HG03565 (cell line): ENCODE measurements around the gene AMH.
"Not testable (repeated sequence)": the region's sequence is repeated elsewhere in the genome, so short reads cannot be mapped to it uniquely, and the experiment has no call there.

Experiments used
- ATAC-seq: cut with Tn5 transposase; IDR thresholded peaks from one replicate; pipeline ENCODE4 v1.9.1; 2021; ENCODE audit warnings: mild to moderate bottlenecking, moderate library complexity; ENCODE audit not compliant: unreplicated experiment

AMH gene

DNA sequence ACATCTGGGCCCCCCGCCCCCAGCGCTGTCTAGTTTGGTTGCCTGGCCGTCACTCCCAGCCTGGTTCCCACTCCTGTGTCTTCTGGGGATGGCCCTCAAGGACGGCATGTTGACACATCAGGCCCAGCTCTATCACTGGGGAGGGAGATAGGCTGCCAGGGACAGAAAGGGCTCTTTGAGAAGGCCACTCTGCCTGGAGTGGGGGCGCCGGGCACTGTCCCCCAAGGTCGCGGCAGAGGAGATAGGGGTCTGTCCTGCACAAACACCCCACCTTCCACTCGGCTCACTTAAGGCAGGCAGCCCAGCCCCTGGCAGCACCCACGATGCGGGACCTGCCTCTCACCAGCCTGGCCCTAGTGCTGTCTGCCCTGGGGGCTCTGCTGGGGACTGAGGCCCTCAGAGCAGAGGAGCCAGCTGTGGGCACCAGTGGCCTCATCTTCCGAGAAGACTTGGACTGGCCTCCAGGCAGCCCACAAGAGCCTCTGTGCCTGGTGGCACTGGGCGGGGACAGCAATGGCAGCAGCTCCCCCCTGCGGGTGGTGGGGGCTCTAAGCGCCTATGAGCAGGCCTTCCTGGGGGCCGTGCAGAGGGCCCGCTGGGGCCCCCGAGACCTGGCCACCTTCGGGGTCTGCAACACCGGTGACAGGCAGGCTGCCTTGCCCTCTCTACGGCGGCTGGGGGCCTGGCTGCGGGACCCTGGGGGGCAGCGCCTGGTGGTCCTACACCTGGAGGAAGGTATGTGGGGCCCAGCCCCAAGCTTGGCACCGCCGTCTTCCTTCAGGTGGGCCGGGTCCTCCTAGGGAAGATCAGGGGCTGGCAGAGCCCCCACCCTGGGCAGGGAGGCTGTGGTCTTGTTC, at the start of gene AMH:
Gene AMH (plus strand): TSS at position 314 of the 857 bp plus-strand sequence. CDS start 10 bp downstream, at position 324.
- ATAC-seq = no peak

DNA sequence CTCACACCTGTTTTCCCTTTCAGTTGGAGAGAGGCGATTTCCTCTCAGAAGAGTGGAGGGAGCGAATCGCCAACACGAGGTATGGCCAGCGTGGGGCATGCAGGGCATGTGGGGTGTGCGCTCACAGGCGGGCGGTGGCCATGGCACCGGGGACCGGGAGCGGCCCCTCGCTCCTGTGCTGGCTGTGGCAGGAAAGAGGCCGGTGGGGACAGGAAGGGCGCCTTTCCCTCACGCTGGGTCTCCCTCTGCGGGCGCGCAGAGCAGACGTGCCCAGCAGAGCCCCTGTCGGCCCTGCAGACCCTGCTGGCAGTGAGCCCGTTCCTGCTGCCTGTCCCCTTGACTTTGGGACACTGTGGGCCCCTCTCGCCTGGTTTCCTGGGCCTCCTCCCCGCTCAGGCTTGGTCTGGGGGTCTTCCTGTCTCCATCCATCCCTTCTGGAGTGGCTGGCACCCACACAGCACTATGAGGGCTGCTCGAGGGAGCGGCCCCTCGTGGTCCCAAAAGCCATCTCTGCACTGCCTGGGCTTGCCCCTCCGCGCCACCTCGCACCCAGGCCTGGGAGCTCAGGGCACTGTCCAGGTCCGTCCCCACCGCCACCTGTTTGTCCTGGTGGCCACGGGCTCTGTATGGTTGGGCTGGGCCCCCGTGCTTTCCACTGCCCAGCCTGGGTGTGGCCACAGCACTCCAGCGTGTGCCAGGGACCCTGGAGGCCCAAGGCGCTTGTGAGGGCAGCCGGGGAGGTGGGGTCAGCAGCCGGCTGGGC, 49.1 kb upstream of the AMH start:
- no peak for ATAC-seq

DNA sequence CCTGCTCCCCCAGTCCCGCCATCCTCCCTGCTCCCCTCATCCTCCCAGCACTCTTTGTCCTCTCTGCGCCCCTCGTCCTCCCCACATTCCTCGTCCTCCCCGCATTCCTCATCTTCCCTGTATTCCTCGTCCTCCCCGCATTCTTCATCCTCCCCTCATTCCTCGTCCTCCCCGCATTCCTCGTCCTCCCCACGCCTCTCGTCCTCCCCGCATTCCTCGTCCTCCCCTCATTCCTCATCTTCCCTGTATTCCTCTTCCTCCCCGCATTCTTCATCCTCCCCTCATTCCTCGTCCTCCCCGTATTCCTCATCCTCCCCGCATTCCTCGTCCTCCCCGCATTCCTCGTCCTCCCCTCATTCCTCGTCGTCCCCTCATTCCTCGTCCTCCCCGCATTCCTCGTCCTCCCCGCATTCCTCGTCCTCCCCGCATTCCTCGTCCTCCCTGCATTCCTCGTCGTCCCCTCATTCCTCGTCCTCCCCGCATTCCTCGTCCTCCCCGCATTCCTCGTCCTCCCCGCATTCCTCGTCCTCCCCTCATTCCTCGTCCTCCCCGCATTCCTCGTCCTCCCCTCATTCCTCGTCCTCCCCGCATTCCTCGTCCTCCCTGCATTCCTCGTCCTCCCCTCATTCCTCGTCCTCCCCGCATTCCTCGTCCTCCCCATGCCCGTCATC, 48.4 kb upstream of the AMH start:
- not testable (repeated sequence) for ATAC-seq

DNA sequence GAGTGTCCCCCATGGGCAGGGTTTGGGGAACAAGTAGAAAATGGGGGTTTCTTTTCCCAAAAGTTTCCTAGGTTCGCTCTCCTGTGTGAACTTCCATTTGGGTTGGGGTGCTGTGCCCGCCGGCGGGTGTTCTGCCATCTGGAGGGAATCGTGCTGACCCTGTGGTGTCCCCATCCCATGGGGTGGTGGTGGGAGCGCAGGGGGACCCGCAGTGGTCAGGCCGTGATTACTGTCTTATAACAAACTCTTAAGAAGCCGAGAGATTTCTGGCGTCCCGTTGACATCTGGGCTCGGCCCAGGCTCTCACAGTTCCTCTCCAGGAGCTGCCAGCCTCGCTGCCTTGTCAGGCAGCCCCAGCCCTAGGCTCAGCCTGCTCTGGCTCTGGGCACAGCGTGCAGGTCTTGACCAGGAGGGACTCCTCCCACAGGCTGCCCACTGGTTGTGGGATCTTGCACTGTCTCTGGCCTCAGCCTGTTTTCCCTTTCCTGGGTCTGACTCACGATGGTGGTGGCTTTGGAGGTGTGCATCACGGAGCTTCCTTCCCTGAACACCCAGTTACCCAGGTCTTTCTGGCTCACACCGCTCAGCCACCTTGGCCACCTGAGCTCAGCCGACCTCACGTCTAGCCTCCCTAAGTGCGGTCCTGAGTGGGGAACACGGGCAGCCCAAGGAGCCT, 47.5 kb upstream of the AMH start:
- ATAC-seq = no peak

DNA sequence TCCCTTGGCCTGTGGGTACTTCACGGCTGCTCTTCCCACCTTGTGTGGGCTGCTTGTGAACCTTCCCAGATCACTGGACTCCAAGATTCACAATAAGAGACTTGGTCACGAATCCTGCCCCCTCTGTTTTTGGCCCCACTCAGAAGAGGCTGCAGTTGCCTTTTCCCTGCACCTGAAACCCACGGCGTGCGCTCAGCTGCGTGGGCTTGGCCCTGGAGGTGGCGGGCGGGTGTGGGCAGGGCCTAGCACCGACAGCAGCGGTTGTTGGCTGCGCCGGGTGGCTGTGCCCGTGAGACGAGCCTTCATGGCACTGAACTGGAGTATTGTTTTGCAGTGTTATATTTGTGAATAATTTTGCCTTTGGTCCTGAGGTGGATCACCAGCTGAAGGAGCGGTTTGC, 46.8 kb upstream of the AMH start:
- no peak for ATAC-seq

DNA sequence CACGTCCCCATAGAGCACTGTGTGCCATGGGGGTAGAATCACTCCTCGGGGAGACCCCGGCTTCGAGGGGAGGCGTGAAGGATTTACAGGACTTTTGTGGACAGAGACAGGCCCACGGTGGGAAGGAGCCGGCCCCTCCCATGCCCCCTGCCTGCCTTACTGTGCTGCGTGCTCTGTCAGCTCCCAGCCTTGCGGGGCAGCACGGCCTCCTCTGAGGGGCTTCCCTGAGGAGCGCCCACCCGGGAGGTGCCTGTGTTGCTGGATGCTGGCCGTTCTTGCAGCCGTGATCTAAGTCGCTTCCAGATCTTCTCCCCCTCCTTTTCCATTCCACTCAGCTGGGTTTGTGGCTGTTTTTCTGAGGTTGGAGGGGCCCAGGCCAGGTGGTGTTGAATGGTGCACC, 42.1 kb upstream of the AMH start:
- no peak for ATAC-seq

DNA sequence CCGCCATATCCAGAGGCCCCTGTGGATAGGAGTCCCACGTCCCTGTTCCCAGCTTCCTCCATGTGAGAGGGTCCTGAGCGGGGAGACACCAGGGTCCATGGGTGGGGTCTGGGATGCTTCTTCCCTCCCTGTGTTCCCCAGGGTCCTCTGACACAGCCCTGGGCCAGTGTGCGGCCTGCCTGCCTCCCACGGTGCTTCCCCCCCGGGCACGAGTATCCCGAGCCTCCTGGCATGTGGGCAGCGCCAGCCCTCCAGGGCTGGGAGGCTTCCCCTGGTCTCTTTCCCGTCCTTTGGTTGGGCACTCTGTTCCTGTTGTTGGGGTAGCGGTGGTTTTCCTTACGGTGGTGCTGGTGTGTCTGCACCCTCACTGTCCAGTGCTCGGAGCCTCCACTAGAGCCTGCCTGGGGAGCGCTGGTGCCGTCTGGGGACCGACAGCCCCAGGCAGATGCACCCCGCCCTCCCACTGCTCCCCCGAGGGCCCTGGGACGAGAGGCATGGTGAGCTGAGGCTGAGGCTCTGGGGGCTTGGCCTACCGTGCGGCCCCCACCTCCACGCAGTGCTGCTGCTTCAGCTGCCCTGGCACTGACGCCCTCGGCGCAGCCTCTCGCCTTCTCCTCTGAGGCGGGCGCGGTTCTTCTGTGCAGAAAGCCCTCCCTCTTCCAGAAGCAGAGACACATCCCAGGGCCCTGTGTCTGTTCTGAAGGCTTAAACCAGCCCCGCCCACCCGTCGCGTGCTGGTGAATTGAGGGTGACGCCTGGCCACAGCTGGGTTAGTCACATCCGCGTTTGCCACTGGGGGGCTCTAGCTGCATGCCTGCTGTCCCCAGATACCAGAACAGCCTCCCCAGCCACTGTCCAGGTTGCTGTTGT, 40.9 kb upstream of the AMH start:
- ATAC-seq = no peak

DNA sequence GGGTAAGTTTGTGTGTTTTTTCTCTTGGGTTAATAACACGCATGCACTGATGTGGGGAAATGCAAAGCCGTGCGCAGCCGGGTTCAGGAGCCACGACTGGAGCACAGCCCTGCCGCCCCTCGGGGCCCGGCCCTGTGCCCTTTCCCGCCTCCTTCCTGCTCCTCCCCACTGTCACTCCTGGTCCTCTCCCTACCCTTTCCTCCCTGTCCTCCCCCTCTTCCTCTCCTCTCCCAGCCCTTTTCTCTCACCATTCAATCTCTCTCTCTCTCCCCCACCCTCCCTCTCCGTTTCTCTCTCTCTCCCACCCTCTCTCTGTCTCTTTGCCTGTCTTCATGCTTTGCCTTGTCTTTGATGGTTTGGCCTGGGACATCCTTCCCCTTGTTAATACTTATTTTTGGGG, 40.1 kb upstream of the AMH start:
- ATAC-seq = no peak

DNA sequence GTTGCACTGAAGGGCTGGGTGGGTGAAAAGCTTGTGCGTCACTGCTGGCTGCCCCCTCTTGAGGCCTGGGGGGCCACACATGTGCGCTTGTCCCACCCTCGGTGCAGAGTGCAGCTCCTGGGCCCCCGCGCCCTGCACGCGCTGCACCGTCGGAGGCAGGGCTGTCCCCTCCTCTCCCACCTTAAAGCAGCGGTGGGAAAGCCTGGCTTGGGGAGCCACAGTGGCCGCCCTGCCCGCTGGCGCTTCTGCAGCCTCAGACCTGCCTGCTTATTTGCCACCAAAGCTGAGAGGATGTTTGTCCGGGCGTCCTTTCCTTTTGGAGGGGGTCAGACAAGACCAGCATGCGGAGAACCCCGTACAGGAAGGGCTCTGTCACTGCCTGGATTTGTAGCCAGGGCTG, 39.7 kb upstream of the AMH start:
- ATAC-seq = no peak

DNA sequence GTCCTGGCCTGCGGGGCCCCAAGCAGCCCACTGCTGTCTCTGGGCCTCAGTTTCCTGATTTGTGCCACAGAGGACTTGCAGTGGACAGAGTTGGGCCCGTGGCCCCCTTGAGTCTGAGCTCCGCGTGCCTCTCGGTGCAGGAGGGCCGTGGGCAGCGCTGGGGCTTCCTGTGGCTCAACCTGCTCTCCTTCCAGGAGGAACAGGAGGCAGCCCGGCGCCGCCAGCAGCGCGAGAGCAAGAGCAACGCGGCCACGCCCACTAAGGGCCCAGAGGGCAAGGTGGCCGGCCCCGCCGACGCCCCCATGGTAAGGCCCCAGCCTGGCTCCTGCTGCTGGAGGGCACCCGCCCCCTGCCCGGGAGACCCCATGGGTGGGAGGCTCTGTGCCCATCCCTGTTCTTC, 38.9 kb upstream of the AMH start:
- ATAC-seq = no peak

DNA sequence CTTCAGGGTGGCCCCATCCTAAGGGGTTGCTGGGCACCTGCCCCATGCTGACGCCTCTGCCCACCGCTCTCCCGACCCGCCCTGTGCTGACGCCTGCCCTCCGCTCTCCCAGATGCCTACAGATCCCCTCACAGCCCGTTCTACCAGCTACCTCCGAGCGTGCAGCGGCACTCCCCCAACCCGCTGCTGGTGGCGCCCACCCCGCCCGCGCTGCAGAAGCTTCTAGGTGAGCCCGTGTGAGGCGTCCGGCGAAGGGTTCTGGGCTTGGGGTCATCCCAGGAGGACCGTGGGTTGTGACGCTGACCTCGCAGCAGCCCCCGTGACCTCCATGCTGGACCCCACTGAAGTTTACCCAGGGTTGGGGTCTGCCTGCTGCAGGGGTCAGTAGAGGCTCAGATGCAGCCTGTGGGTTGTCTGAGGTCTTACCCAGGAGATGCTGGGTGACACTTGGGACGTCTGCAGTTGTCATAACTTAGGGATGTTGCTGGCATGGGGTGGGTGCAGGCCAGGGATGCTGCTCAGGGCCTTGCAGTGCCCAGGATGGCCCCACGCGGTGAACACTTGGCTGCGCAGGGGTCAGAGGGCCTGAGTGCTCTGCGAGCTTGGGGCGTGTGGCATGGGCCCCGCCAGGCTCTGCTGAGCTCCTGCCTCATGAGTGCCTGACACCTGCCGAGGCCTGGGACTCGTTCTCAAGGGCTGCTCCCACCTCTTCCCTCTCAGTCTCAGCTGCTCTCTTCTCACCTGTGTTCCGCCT, 38.0 kb upstream of the AMH start:
- ATAC-seq = no peak

DNA sequence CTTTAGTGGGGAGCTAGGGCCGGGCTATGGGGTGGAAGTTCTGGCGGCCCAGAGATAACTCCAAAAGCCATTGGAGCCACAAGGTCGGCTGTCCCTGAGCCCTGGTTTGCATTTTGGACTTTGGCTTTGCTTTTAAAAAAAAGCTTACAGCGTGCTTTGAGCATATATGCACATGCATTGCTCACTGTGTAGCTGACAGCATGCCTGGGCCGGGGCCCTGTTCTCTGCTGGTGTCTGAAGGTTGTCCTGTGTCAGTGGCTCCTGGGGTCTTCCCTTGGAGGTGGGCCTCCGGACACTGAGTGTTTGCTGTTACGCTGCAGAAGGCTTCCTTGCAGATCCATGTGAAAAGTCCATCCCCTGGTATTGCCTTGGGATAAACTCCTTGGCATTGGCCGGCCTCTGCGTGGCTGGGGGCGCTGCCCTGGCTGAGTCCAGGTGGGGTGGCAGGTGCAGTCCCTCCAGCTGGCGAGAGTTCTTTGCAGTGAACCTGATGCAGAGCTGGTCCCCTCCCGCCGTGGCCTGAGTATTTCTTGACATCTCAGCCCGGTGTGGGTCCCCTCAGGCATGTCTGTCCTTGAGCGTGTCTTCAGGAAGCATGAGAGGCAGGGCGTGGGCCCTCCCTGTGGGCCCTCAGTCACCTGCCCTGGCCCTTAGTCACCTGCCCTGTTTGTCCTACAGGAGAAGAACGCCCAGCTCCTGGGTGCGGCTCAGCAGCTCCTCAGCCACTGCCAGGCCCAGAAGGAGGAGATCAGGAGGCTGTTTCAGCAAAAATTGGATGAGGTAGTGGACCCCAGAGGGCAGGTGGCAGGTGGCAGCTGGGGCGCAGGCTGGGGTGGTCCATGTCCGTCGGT, 36.0 kb upstream of the AMH start:
- ATAC-seq = no peak

DNA sequence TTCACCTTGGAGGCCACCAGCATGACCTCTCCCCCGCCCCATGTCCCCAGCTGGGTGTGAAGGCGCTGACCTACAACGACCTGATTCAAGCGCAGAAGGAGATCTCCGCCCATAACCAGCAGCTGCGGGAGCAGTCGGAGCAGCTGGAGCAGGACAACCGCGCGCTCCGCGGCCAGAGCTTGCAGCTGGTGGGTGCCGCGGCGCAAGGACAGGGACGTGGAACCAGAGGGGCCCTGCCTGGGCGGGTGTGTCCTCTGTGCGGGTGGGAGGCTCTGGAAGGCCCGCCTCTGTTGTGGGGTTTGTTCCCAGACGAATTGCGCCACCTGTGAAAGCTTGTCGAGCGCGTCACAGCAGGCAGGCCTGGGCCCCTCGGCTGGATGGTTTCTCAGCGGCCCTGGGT, 35.3 kb upstream of the AMH start:
- ATAC-seq = no peak

DNA sequence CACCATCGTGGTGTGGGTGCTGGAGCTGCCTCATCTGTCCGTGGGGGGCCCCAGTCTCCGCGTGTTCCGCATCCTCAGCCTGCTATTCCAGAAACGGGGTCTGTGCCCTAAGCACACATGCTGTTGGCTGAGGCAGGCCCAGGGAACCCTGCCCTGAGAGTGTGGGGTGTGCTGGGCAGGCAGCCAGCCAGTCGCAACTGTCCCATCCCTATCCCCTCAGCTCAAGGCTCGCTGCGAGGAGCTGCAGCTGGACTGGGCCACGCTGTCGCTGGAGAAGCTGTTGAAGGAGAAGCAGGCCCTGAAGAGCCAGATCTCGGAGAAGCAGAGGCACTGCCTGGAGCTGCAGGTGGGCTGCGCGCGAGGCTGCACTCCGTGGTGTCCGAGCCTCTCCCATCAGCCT, 34.9 kb upstream of the AMH start:
- ATAC-seq = no peak

DNA sequence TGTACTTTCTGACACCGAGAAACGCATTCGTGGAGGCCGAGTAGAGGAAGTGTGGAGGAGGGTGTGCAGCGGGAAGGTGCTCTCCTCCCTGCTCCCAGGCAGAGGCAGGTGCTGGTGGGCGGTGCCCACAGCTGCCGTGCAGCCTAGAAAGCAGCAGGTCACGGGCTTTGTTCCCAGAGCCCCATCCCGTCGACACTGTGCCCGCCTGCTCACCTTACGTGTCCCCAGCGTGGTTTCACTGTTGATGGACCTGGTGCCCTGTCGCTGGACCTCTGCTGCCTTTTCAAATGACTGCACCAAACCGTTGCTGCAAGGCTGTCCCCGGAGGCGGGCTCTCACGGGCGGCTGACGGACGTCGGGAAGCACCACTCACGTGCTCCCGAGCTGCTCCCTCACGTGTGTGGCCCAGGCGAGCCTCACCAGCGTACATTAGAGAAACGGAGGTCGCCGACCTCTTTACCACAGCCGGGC, 33.8 kb upstream of the AMH start:
- ATAC-seq = no peak

DNA sequence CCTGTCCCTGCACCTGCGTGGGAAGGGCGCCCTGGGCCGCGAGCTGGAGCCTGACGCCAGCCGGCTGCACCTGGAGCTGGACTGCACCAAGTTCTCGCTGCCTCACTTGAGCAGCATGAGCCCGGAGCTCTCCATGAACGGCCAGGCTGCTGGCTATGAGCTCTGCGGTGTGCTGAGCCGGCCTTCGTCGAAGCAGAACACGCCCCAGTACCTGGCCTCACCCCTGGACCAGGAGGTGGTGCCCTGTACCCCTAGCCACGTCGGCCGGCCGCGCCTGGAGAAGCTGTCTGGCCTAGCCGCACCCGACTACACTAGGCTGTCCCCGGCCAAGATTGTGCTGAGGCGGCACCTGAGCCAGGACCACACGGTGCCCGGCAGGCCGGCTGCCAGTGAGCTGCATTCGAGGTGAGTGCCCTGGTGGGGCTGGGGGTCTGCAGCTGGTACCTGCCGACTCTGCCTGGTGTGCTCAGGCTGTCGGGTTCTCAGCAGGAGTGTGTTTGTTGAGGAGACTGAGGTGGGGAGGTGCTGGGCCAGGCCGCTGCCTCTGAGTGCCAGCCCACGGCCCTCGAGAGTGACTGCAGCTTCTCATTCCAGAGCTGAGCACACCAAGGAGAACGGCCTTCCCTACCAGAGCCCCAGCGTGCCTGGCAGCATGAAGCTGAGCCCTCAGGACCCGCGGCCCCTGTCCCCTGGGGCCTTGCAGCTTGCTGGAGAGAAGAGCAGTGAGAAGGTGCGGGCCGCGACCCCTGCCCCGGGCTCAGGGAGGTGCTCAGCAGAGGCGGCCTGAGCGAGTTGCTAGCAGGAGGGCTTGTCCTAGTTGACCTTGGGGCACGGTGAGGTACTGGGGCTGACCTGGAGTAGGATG, 32.5 kb upstream of the AMH start:
- ATAC-seq = no peak

DNA sequence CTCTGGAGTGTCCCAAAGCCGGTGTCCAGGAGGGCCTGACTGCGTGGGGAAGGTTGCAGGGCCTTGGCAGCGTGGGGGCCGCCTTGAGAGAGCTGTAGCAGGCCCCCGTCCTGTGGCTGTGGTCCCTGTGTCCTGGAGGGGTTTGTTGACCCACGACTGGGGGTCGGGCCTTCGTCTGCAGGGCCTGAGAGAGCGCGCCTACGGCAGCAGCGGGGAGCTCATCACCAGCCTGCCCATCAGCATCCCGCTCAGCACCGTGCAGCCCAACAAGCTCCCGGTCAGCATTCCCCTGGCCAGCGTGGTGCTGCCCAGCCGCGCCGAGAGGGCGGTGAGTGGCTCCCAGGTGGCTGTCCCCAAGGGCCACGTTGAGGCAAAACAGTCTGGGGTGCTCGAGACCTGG, 31.5 kb upstream of the AMH start:
- ATAC-seq = no peak

DNA sequence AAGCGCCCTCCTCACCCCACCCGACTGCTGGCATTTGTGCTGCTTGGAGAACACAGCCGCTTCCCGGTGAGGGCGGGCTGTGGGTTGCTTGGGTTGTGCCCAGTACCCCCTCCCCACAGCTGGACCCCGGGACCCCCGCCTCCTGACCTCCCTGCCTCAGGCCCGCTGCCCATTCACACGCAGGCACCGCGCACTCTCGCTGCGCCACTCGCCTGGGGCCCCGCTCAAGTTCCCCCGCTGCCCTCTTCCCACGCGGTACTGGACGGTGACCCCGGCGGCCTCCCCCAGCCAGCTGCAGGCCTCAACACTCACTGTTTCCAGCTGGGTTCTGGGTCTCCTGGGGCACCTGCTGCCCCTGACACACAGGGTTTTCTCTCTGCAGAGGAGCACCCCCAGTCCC, 29.4 kb upstream of the AMH start:
- ATAC-seq = no peak
